Transverse colon (tissue), 4 donors: ENCODE measurements around the gene NOP53. TPM values are rescaled to one million over a fixed set of nuclear protein-coding genes. Genes with fewer than 3 reads are reported as not detected.
"Not testable (repeated sequence)": the region's sequence is repeated elsewhere in the genome, so short reads cannot be mapped to it uniquely, and the experiment has no call there.

Source experiments
- DNase-seq: peaks from one replicate; pipeline ENCODE4 v3.0.0-alpha.2; 2019
- H3K27ac ChIP-seq, 4 donors: fragments of 200-600 bp; sonication (generic); 2 replicates each; pipeline ENCODE4 v1.5.1; 2016 to 2018; ENCODE audit warnings: inconsistent platforms in 4 of 4
- H3K27me3 ChIP-seq: fragments of 200-600 bp; sonication (generic); 2 replicates; pipeline ENCODE4 v1.5.1; 2017; ENCODE audit warnings: inconsistent platforms
- H3K36me3 ChIP-seq, 4 donors: fragments of 200-600 bp; sonication (generic); 2 replicates each; pipeline ENCODE4 v1.5.1; 2017 to 2019; ENCODE audit warnings: inconsistent platforms in 4 of 4
- H3K4me1 ChIP-seq, 4 donors: fragments of 200-600 bp; sonication (generic); 2 replicates each; pipeline ENCODE4 v1.5.1; 2017 to 2020; ENCODE audit warnings: inconsistent platforms in 4 of 4
- H3K4me3 ChIP-seq, 4 donors: fragments of 200-600 bp; sonication (generic); 1 replicate in 1 of 4; 2 replicates in 3 of 4; pipeline versions ENCODE4 v1.5.1 to v1.6.1; 2017 to 2019; ENCODE audit warnings: inconsistent platforms in 4 of 4
- H3K9me3 ChIP-seq, 2 donors: fragments of 200-600 bp; sonication (generic); 2 replicates each; pipeline ENCODE4 v1.5.1; 2017 to 2019; ENCODE audit warnings: inconsistent platforms in 2 of 2
- EP300 ChIP-seq: sonication (generic); formaldehyde crosslinking; IDR thresholded peaks from one replicate; pipeline ENCODE4 v1.6.1; 2017; ENCODE audit warnings: antibody characterized with exemption, low read depth
- POLR2A ChIP-seq: fragments of 450-650 bp; IDR thresholded peaks from one replicate; pipeline ENCODE4 v1.6.1; 2016; ENCODE audit warnings: antibody characterized with exemption, mild to moderate bottlenecking, moderate library complexity
- POLR2AphosphoS5 ChIP-seq, 3 donors: sonication (generic); formaldehyde crosslinking; IDR thresholded peaks; one replicate each; pipeline ENCODE4 v1.6.1; 2016; ENCODE audit warnings: antibody characterized with exemption in 3 of 3
- WGBS, 2 donors: methylation state at CpG; one replicate each; pipeline ENCODE4 v1.1.5; 2018; ENCODE audit warnings: low coverage in 1 of 2; 5-methylcytosine and 5-hydroxymethylcytosine counted together
- in situ Hi-C, 4 donors: fragments of 200-750 bp; cut with MboI; loops; one replicate each; pipeline versions ENCODE4 v1.15.0 to v1.15.1; 2017; ENCODE audit warnings: low sequenced_read_pairs in 3 of 4, low pct_ligation_motif_present in 1 of 4, low pct_unique_long_range_greater_than_20kb in 1 of 4
- intact Hi-C: fragments of 100-400 bp; cut with DNase I; formaldehyde crosslinking; loops from one replicate; pipeline ENCODE4 v1.15.1; 2023; ENCODE audit warnings: low total_unique reads
- total RNA-seq, 4 donors: library from RNA; depleted of rRNA; stranded (reverse); fragments of >200 nt; gene quantifications; one replicate each; pipeline ENCODE4 v1.1.0, GENCODE V29; 2016
- TF ChIP-seq, protein P1 (sequence below), 5 experiments: fragments of 200-600 bp in 3 of 5; fragments of 450-650 bp in 2 of 5; sonication (generic) in 3 of 5; IDR thresholded peaks; 1 replicate in 2 of 5; 2 replicates in 3 of 5; pipeline ENCODE4 v1.5.1; 2016 to 2017; ENCODE audit warnings: antibody characterized with exemption in 5 of 5, inconsistent platforms in 3 of 5, mild to moderate bottlenecking in 2 of 5, moderate library complexity in 1 of 5

NOP53 gene
- total RNA-seq, 4 donors from 2014 or later, result 239 to 490 (median 364) TPM

DNA sequence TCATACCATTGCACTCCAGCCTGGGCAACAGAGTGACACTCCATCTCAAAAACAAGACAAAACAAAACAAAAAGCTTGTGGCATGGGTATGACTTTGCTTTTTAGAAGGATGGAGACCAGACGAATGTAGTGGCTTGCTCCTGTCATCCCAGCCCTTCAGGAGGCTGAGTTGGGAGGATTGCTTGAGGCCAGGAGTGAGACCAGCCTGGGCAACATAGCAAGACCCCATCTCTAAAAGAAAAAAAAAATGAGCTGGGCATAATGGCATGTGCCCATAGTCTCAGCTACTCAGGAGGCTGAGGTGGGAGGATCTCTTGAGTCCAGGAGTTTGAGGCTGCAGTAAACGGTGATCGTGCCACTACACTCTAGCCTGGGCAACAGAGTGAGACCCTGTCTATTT, 16.8 kb downstream of the NOP53 start:
- no peaks in the 10 kb centered on the region for H3K27me3 ChIP-seq
- no peak for DNase-seq
- intact Hi-C loops, result loop anchor here (10.0 kb wide), 1 partner anchor 103 kb away; no protein-coding TSS in a partner anchor
- 73 to 77% methylated on average over 3 of the region's 3 CpGs for WGBS, 2 donors
- H3K4me1 ChIP-seq, result peaks cover 0 to 17% (median 9%) of the 10 kb centered on the region in 4 donors
- TF ChIP-seq, protein P1, sequence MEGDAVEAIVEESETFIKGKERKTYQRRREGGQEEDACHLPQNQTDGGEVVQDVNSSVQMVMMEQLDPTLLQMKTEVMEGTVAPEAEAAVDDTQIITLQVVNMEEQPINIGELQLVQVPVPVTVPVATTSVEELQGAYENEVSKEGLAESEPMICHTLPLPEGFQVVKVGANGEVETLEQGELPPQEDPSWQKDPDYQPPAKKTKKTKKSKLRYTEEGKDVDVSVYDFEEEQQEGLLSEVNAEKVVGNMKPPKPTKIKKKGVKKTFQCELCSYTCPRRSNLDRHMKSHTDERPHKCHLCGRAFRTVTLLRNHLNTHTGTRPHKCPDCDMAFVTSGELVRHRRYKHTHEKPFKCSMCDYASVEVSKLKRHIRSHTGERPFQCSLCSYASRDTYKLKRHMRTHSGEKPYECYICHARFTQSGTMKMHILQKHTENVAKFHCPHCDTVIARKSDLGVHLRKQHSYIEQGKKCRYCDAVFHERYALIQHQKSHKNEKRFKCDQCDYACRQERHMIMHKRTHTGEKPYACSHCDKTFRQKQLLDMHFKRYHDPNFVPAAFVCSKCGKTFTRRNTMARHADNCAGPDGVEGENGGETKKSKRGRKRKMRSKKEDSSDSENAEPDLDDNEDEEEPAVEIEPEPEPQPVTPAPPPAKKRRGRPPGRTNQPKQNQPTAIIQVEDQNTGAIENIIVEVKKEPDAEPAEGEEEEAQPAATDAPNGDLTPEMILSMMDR (IDR thresholded peaks at IDR 0.05), result no peak
- no peak for TF ChIP-seq POLR2AphosphoS5 (IDR thresholded peaks at IDR 0.05)
- TF ChIP-seq POLR2A, result no peak
- TF ChIP-seq EP300, result no peak
- no peaks in the 10 kb centered on the region for H3K9me3 ChIP-seq
- in situ Hi-C loops, result no loop called here
- no peak overlapping the region for H3K27ac ChIP-seq
- no peaks in the 10 kb centered on the region for H3K36me3 ChIP-seq
- H3K4me3 ChIP-seq, result no peak overlapping the region

DNA sequence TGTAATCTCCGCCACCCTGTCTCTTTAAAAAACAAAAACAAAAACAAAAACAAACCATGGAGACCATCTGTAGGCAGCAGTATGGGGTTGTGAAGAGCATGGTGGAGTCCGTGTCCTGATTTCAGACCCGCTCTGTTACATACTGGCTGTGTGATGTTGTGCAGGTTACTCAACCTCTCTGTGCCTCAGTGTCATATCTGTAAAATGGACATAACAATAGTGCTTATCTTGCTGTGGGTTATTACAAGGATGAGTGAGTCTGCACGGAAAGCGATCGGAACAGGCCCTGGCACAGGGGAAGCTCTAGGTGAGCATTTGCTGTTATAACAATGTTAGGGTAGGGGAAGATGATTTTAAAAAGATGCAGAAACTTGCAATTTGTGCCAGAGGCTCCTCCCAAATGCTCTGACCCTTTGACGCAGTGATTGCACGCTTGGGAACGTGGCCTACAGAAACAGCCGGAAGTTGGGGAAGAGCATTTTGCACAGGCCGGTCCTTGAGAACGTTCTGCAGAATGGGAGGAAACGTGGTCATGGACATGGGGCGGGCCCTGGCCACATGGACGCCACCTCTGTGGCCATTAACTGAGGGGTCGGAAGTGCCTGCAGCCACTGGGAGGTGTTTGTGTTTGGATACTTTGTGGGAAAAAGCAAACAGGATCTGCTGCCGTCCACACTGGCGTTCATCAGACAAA, 17.4 kb downstream of the NOP53 start:
- WGBS, 2 donors, result 70 to 93% methylated on average over 5 to 18 of the region's 18 CpGs

DNA sequence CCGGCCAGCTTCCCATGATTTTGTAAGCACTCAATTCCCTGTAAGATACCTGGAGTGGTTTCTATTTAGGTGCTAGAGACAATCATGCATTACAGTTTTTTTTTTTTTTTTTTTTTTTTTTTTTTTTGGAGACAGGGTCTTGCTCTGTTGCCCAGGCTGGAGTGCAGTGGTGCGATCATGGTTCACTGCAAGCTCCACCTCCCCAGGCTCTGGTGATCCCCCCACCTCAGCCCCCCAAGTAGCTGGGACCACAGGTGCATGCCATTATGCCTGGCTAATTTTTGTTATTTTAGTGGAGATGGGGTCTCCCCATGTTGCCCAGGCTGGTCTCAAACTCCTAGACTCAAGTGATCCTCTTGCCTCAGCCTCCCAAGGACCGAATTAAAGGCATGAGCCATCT, 19.4 kb downstream of the NOP53 start:
- H3K9me3 ChIP-seq, H3K36me3 ChIP-seq, H3K4me1 ChIP-seq, DNase-seq, in situ Hi-C loops, H3K4me3 ChIP-seq, H3K27me3 ChIP-seq, H3K27ac ChIP-seq: not testable (repeated sequence)
- intact Hi-C loops, result loop anchor here (10.0 kb wide), 1 partner anchor 100 kb away; no protein-coding TSS in a partner anchor
- WGBS, 2 donors, result 74% methylated on average over 3 of the region's 3 CpGs; no CpG with 5 or more reads in 1 of the 2 donors

More for the DNA sequence above, 17.4 kb downstream of the NOP53 start:
- Histone ChIP-seq H3K4me1 (peaks cover 0 to 11% (median 5%) of the 10 kb centered on the region in 4 donors), H3K4me3 (no peak overlapping the region), H3K27me3 (no peaks in the 10 kb centered on the region), H3K36me3 (no peaks in the 10 kb centered on the region), H3K27ac (no peak overlapping the region), H3K9me3 (no peaks in the 10 kb centered on the region)
- no peak for TF ChIP-seq POLR2A
- TF ChIP-seq, protein P1 (IDR thresholded peaks at IDR 0.05), result no peak
- peak in 1 of 3 donors; percentile 10 for TF ChIP-seq POLR2AphosphoS5 (IDR thresholded peaks at IDR 0.05)
- DNase-seq, result no peak
- intact Hi-C loops (loop anchor here (10.0 kb wide), 1 partner anchor 102 kb away; no protein-coding TSS in a partner anchor), in situ Hi-C loops (no loop called here)

DNA sequence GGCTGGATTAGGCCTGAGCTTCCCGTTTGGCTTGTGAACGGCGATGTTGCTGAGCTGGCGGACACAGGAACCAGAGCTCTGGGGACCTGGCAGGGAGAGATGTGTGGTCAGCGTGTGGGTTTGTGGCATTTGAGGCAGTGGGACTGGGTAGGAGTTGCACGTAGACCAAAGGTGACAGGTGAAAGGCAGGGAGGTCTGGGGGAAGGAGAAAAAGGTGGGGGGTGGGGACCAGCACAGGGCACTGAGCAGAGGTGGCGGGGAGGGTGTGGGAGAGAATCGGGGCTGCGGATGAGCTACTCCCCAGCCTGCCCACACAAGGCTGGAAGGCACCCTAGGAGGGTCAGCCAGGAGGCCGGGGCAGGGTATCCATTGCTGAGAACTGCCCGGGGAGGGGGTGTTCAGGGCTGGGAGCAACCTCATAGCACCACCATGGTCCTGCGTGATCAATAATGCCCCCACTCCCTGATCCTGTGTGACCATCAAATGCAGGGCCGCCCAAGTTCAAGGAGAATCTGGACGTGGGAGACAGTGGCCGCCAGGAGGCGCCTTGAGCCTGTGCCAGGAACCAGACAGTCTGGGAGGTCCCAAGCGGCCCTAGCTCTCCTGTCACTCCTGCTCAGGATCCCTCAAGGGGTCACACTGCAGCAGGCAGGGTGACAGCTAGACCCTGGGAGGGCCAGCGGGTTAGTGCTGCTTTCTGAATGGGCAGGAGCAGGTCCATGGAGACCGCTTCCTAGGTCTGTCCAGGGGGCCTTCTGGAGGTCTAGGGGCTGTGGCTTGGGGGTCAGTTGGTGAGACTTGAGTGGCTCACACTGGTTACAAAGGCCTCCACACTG, 20.4 kb downstream of the NOP53 start:
- intact Hi-C loops, result loop anchor here (1.0 to 10.0 kb wide), 2 partner anchors 11 to 99 kb away; no protein-coding TSS in a partner anchor
- TF ChIP-seq, protein P1 (IDR thresholded peaks at IDR 0.05), result peak; percentile 72 to 84 (median 78)
- TF ChIP-seq EP300, result no peak
- in situ Hi-C loops, result no loop called here
- Histone ChIP-seq H3K9me3 (no peaks in the 10 kb centered on the region), H3K4me1 (no peaks in the 10 kb centered on the region), H3K4me3 (no peak overlapping the region), H3K36me3 (no peaks in the 10 kb centered on the region), H3K27me3 (no peaks in the 10 kb centered on the region), H3K27ac (no peak overlapping the region)
- WGBS, 2 donors, result 30 to 39% methylated on average over 5 to 19 of the region's 19 CpGs
- DNase-seq, result peak; percentile 72
